IPS-20b (cell line): Measurements from ENCODE around the gene RPUSD2.

Experiments
- H3K27ac ChIP-seq: one replicate; pipeline ENCODE4 v1.5.1; 2013; ENCODE audit warnings: low read length
- H3K27me3 ChIP-seq: 2 replicates; pipeline ENCODE4 v1.6.1; 2013; ENCODE audit warnings: mild to moderate bottlenecking, low read length, inconsistent platforms; ENCODE audit not compliant: insufficient read depth
- H3K36me3 ChIP-seq: 2 replicates; pipeline ENCODE4 v1.6.1; 2013; ENCODE audit warnings: low read depth, mild to moderate bottlenecking, inconsistent platforms, low read length, moderate library complexity; ENCODE audit not compliant: insufficient read depth
- H3K4me1 ChIP-seq: 2 replicates; pipeline ENCODE4 v1.6.1; 2013; ENCODE audit warnings: mild to moderate bottlenecking, control low read depth, inconsistent platforms, low read length, moderate library complexity; ENCODE audit not compliant: insufficient read depth
- H3K4me3 ChIP-seq: 2 replicates; pipeline ENCODE4 v1.5.1; 2013; ENCODE audit warnings: mild to moderate bottlenecking, low read length, inconsistent platforms
- H3K9ac ChIP-seq: 2 replicates; pipeline ENCODE4 v1.6.1; 2013; ENCODE audit warnings: low read depth, mild to moderate bottlenecking, inconsistent platforms, low read length, moderate library complexity
- H3K9me3 ChIP-seq: 2 replicates; pipeline ENCODE4 v1.6.1; 2013; ENCODE audit warnings: mild to moderate bottlenecking, low read depth, low read length, inconsistent platforms; ENCODE audit not compliant: insufficient read depth

The RPUSD2 gene

GRCh38 chr15:40595773-40596172 is 26.7 kb downstream of the RPUSD2 start:
- Histone ChIP-seq H3K9me3 (no peaks in the 10 kb centered on the region), H3K9ac (no peak overlapping the region), H3K4me3 (no peak overlapping the region), H3K36me3 (no peaks in the 10 kb centered on the region), H3K27ac (no peak overlapping the region), H3K4me1 (peaks cover 4% of the 10 kb centered on the region; the same call in 1 of the 2 replicates), H3K27me3 (no peaks in the 10 kb centered on the region)

DNA sequence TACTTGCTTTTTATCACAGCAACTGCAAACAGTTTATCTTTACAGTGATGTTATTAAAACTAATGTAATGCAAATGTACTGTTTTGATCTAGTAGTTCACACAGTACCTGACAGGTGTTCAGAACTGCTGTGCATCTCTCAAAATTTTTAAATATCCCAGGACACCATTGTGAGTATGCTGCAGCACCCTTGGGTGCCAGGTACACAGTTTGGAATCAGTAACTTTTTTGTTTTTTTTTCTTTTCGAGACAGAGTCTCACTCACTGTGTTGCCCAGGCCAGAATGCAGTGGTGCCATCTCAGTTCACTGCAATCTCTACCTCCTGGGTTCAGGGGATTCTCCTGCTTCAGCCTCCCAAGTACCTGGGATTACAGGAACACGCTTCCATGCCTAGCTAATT is 27.9 kb downstream of the RPUSD2 start:
- H3K9ac ChIP-seq = no peak overlapping the region
- H3K9me3 ChIP-seq = no peaks in the 10 kb centered on the region
- H3K4me1 ChIP-seq = peaks cover 4% of the 10 kb centered on the region; the same call in 1 of the 2 replicates
- H3K27me3 ChIP-seq = no peaks in the 10 kb centered on the region
- H3K36me3 ChIP-seq = no peaks in the 10 kb centered on the region
- H3K27ac ChIP-seq = no peak overlapping the region
- no peak overlapping the region for H3K4me3 ChIP-seq

DNA sequence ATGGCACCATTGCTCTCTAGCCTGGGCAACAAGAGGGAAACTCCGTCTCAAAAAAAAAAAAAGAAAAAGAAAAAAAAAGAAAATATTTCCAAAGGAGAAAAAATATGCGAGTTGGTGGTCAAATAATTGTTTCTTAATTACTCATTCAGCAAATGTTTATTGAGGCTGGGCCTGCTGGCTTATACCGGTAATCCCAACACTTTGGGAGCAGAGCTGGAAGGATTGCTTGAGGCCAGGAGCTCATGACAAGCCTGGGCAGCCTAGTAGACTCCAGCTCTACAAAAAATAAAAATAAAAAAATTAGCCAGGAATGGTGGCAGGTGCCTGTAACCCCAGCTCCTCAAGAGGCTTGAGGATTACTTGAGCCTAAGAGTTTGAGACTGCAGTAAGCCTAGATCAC is 29.0 kb downstream of the RPUSD2 start:
- peaks cover 4% of the 10 kb centered on the region; the same call in 1 of the 2 replicates for H3K4me1 ChIP-seq
- H3K27me3 ChIP-seq = no peaks in the 10 kb centered on the region
- no peak overlapping the region for H3K9ac ChIP-seq
- no peak overlapping the region for H3K4me3 ChIP-seq
- no peaks in the 10 kb centered on the region for H3K36me3 ChIP-seq
- H3K9me3 ChIP-seq = no peaks in the 10 kb centered on the region
- no peak overlapping the region for H3K27ac ChIP-seq

DNA sequence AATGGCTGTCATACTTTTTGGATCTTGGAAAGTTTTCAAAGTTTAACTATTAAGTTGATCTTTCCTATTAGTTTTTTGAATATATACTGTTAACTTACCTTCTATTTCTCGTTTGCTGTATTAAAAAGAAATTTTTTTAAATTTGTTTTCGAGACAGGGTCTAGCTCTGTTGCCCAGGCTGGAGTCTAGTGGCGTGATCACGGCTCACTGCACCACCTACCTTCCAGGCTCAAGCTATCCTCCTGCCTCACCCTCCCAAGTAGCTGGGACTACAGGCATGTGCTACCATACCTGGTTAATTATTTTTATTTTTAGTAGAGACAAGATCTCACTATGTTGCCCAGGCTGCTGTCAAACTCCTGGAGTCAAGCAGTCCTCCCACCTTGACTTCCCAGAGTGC is 29.6 kb downstream of the RPUSD2 start:
- H3K27me3 ChIP-seq = no peaks in the 10 kb centered on the region
- peaks cover 4% of the 10 kb centered on the region; the same call in 1 of the 2 replicates for H3K4me1 ChIP-seq
- no peak overlapping the region for H3K4me3 ChIP-seq
- no peaks in the 10 kb centered on the region for H3K9me3 ChIP-seq
- no peaks in the 10 kb centered on the region for H3K36me3 ChIP-seq
- H3K27ac ChIP-seq = no peak overlapping the region
- no peak overlapping the region for H3K9ac ChIP-seq

GRCh38 chr15:40600956-40601355 is 31.9 kb downstream of the RPUSD2 start:
- Histone ChIP-seq H3K9ac (no peak overlapping the region), H3K27me3 (no peaks in the 10 kb centered on the region), H3K9me3 (no peaks in the 10 kb centered on the region), H3K27ac (no peak overlapping the region), H3K36me3 (no peaks in the 10 kb centered on the region), H3K4me3 (no peak overlapping the region), H3K4me1 (no peaks in the 10 kb centered on the region)

GRCh38 chr15:40603935-40604334 is 34.8 kb downstream of the RPUSD2 start:
- no peaks in the 10 kb centered on the region for H3K27me3 ChIP-seq
- H3K4me3 ChIP-seq = no peak overlapping the region
- H3K4me1 ChIP-seq = no peaks in the 10 kb centered on the region
- H3K36me3 ChIP-seq = no peaks in the 10 kb centered on the region; the same call in 1 of the 2 replicates
- H3K9ac ChIP-seq = no peak overlapping the region
- H3K9me3 ChIP-seq = no peaks in the 10 kb centered on the region
- H3K27ac ChIP-seq = no peak overlapping the region

GRCh38 chr15:40613080-40613479 is 44.0 kb downstream of the RPUSD2 start:
- H3K27ac ChIP-seq = no peak overlapping the region
- no peak overlapping the region for H3K4me3 ChIP-seq
- H3K27me3 ChIP-seq = no peaks in the 10 kb centered on the region
- no peaks in the 10 kb centered on the region for H3K4me1 ChIP-seq
- no peaks in the 10 kb centered on the region; the same call in 1 of the 2 replicates for H3K36me3 ChIP-seq
- H3K9me3 ChIP-seq = no peaks in the 10 kb centered on the region
- H3K9ac ChIP-seq = no peak overlapping the region

DNA sequence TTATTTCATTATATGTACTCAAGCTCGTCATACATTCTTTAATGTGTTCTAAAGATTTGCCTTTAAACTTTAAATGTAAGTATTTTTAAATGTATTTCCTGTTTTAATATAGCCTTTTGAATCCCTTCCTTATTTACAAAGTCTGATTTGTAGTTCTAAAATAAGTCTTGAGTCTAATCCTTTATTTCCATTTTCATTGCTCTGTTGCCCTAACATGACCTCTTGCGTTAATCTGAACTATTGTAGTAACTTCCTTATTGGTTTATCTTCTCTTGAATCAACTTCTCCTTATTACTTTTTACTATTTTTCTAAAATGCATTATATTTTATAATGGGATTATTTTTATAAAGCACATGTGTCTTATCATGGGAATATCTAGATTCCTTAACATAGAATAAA is 48.9 kb downstream of the RPUSD2 start:
- H3K27me3 ChIP-seq = no peaks in the 10 kb centered on the region
- H3K27ac ChIP-seq = no peak overlapping the region
- H3K4me3 ChIP-seq = no peak overlapping the region
- H3K9ac ChIP-seq = no peak overlapping the region
- no peaks in the 10 kb centered on the region for H3K4me1 ChIP-seq
- H3K9me3 ChIP-seq = no peaks in the 10 kb centered on the region
- H3K36me3 ChIP-seq = peaks cover 22% of the 10 kb centered on the region

DNA sequence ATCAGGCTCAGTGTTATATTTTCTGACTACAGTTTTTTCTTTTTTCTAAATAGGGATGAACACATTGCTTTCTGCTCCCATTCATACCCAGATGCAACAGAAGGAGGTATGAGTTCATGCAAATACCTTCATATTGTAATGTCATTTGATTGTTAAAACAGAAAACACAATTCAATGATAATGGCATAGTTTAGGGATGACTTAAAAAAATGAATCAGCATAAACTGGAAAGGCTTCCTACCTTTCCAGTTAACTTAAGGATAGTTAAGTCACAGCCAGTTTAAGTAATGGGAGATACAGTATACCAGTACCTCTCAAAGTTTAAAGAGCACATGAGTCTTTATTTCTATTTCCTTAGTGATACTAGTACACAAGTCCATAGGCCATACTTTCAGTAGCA is 49.8 kb downstream of the RPUSD2 start:
- Histone ChIP-seq H3K27ac (no peak overlapping the region), H3K9ac (no peak overlapping the region), H3K4me1 (no peaks in the 10 kb centered on the region), H3K36me3 (peaks cover 22% of the 10 kb centered on the region), H3K4me3 (no peak overlapping the region), H3K9me3 (no peaks in the 10 kb centered on the region), H3K27me3 (no peaks in the 10 kb centered on the region)

DNA sequence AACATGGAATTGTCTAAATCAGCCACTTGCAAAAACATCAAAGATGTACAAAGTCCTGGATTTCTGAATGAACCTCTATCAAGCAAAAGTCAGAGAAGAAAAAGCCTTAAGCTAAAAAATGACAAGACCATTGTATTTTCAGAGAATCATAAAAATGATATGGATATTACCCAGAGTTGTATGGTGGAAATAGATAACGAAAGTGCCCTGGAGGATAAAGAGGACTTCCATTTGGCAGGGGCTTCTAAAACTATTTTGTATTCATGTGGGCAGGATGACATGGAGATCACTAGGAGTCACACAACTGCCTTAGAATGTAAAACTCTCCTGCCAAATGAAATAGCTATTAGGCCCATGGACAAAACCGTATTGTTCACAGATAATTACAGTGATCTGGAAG is 54.3 kb downstream of the RPUSD2 start:
- Histone ChIP-seq H3K27me3 (no peaks in the 10 kb centered on the region), H3K4me3 (no peak overlapping the region), H3K36me3 (peaks cover 22% of the 10 kb centered on the region), H3K4me1 (no peaks in the 10 kb centered on the region), H3K27ac (no peak overlapping the region), H3K9me3 (no peaks in the 10 kb centered on the region), H3K9ac (no peak overlapping the region)
